GM23248 (cell line): ENCODE data around the gene RPL7L1. TPM values are rescaled to one million over a fixed set of nuclear protein-coding genes. Genes with fewer than 3 reads are reported as not detected.
"Not testable (repeated sequence)": the region's sequence is repeated elsewhere in the genome, so short reads cannot be mapped to it uniquely, and the experiment has no call there.

ENCODE experiments used
- DNase-seq: peaks from one replicate; pipeline ENCODE4 v3.0.0-alpha.2; 2015
- H2AFZ ChIP-seq: fragments of 200-600 bp; sonication (generic); 2 replicates; pipeline ENCODE4 v1.6.1; 2016; ENCODE audit warnings: antibody characterized with exemption
- H3F3A ChIP-seq: fragments of 200-600 bp; sonication (generic); 2 replicates; pipeline ENCODE4 v1.6.1; 2016; ENCODE audit warnings: mild to moderate bottlenecking, antibody characterized with exemption, mixed run types; ENCODE audit not compliant: insufficient read depth
- H3K27ac ChIP-seq: fragments of 200-600 bp; sonication (generic); 2 replicates; pipeline ENCODE4 v1.5.1; 2016; ENCODE audit warnings: mild to moderate bottlenecking
- H3K27me3 ChIP-seq: fragments of 200-600 bp; sonication (generic); replicated peaks from 2 replicates; pipeline ENCODE4 v1.6.1; 2016; ENCODE audit warnings: mild to moderate bottlenecking; ENCODE audit not compliant: insufficient read depth
- H3K36me3 ChIP-seq: fragments of 200-600 bp; sonication (generic); 2 replicates; pipeline ENCODE4 v1.6.1; 2016; ENCODE audit warnings: low read depth, mild to moderate bottlenecking
- H3K4me1 ChIP-seq: fragments of 200-600 bp; sonication (generic); 2 replicates; pipeline ENCODE4 v1.6.1; 2016; ENCODE audit warnings: mild to moderate bottlenecking; ENCODE audit not compliant: insufficient read depth
- H3K4me2 ChIP-seq: fragments of 200-600 bp; sonication (generic); one replicate; pipeline ENCODE4 v1.6.1; 2016; ENCODE audit warnings: mild to moderate bottlenecking; ENCODE audit not compliant: unreplicated experiment
- H3K4me3 ChIP-seq: fragments of 200-600 bp; sonication (generic); 2 replicates; pipeline ENCODE4 v1.5.1; 2016; ENCODE audit warnings: mild to moderate bottlenecking
- H3K79me2 ChIP-seq: fragments of 200-600 bp; sonication (generic); 2 replicates; pipeline ENCODE4 v1.6.1; 2016; ENCODE audit warnings: mild to moderate bottlenecking; ENCODE audit not compliant: insufficient read depth
- H3K9ac ChIP-seq: fragments of 200-600 bp; sonication (generic); 2 replicates; pipeline ENCODE4 v1.6.1; 2016; ENCODE audit warnings: mild to moderate bottlenecking
- H3K9me2 ChIP-seq: fragments of 200-600 bp; sonication (generic); 2 replicates; pipeline ENCODE4 v1.6.1; 2016; ENCODE audit warnings: mixed run types, mild to moderate bottlenecking, moderate library complexity; ENCODE audit not compliant: insufficient read depth
- H3K9me3 ChIP-seq: fragments of 200-600 bp; sonication (generic); one replicate; pipeline ENCODE4 v1.6.1; 2017; ENCODE audit warnings: low read depth
- H4K20me1 ChIP-seq: fragments of 200-600 bp; sonication (generic); 2 replicates; pipeline ENCODE4 v1.6.0; 2016; ENCODE audit not compliant: insufficient read depth
- EZH2 ChIP-seq: fragments of 200-600 bp; sonication (generic); IDR thresholded peaks from 2 replicates; pipeline ENCODE4 v1.6.1; 2018; ENCODE audit warnings: antibody characterized with exemption, mild to moderate bottlenecking; ENCODE audit not compliant: insufficient read depth, poor library complexity, severe bottlenecking
- EZH2phosphoT487 ChIP-seq: fragments of 200-600 bp; sonication (generic); IDR thresholded peaks from 2 replicates; pipeline ENCODE4 v1.6.1; 2018; ENCODE audit warnings: antibody characterized with exemption, moderate library complexity, mild to moderate bottlenecking, low read depth; ENCODE audit not compliant: insufficient read depth
- WGBS, 2 experiments: methylation state at CpG; one replicate each; pipeline ENCODE4 v1.1.6; 2015 to 2017; ENCODE audit warnings: low lambda C conversion rate in 2 of 2, low coverage in 1 of 2; ENCODE audit errors: missing lambda C conversion rate in 2 of 2; 5-methylcytosine and 5-hydroxymethylcytosine counted together
- in situ Hi-C: fragments of 300-500 bp; cut with MboI; formaldehyde crosslinking; loops from 2 replicates; pipeline ENCODE4 v1.15.0; 2020
- polyA plus RNA-seq: library from polyadenylated mRNA; unstranded; fragments of >200 nt; fragmentation: Nextera tagmentation; extraction: Ambion mirVana; gene quantifications from 2 replicates; pipeline ENCODE4 v1.2.1, GENCODE V29; 2016
- total RNA-seq: library from RNA; depleted of rRNA; stranded (reverse); fragments of >200 nt; shearing (Covaris generic); gene quantifications from 2 replicates; pipeline ENCODE4 v1.2.3, GENCODE V29; 2014

Gene RPL7L1
- total and polyA plus RNA-seq, 2 experiments from 2014 or later: 88.2 to 133 TPM

- H3K9ac ChIP-seq: peak overlapping the region; percentile 93
- H3K4me1 ChIP-seq: peaks cover 13% of the 10 kb centered on the region
- WGBS, 2 experiments: 61 to 66% methylated on average over 4 of the region's 4 CpGs
- H3K79me2 ChIP-seq: peaks cover 20% of the 10 kb centered on the region
- no peaks in the 10 kb centered on the region for H3K27me3 ChIP-seq
- H3K4me3 ChIP-seq: peak overlapping the region; percentile 86
- in situ Hi-C loops: no loop called here
- H3K4me2 ChIP-seq: peak overlapping the region; percentile 78
- TF ChIP-seq EZH2 (no peak), EZH2phosphoT487 (no peak)
- H3K9me3 ChIP-seq: no peaks in the 10 kb centered on the region
- peak overlapping the region; percentile 94 for H3K27ac ChIP-seq
- H3F3A ChIP-seq: peaks cover 35% of the 10 kb centered on the region
- no peak overlapping the region for H2AFZ ChIP-seq
- H4K20me1 ChIP-seq: no peaks in the 10 kb centered on the region
- peaks cover 15% of the 10 kb centered on the region for H3K36me3 ChIP-seq
- DNase-seq: no peak
- no peaks in the 10 kb centered on the region for H3K9me2 ChIP-seq
These were observed 10.4 kb downstream of the RPL7L1 start for GRCh38 chr6:42889815-42890214.

DNA sequence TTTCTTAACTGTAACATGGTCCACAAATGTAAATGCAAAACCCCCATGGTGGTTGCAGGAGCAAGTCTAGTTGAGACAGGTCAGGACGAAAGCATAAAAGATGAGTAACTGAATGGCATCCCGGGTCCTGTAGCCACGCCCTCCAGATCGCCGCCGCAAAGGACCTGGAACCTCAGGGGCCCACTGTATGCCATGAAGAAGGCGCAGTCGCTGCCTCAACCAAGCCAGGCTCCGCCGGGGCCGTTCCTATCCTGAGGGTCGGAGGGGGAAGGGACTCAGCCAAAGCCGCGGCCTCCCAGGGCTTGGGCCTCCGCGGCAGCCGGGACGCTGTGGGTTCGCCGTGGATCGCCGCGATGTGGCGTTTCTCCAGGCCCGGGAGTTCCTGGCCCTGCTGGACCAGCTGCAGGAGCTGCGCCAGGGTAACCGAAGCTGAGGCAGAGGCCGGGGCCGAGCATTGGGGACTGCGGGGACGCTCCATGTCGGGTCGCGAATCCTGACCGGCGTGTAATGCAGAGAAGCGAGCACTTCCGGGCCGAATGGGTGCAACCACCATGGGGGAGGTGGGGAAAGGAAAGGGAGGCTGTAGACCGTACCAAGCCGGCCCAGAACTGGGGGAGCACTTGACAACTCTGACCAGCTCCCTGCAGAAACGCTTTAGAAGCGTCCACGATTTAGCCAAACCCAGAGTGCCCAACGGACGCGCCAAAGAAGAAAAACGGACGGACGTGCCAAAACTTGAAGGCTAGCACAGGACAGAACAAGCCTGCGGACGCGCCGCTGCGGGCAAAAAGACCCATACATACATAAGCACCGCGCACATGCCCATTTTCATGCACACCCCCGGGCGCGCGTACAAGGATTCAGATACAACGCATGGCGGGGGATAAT, 11.1 kb downstream of the RPL7L1 start:
- Histone ChIP-seq H3K79me2 (peaks cover 15% of the 10 kb centered on the region), H3F3A (peaks cover 29% of the 10 kb centered on the region), H3K9ac (peak overlapping the region; percentile 93), H3K27ac (peak overlapping the region; percentile 94), H3K27me3 (no peaks in the 10 kb centered on the region), H4K20me1 (no peaks in the 10 kb centered on the region), H3K9me3 (no peaks in the 10 kb centered on the region), H3K36me3 (peaks cover 8% of the 10 kb centered on the region), H2AFZ (peak overlapping the region; percentile 94), H3K9me2 (no peaks in the 10 kb centered on the region), H3K4me1 (peaks cover 13% of the 10 kb centered on the region), H3K4me3 (peak overlapping the region; percentile 86), H3K4me2 (peak overlapping the region; percentile 78)
- in situ Hi-C loops: no loop called here
- WGBS, 2 experiments: 1 to 2% methylated on average over 61 to 63 of the region's 63 CpGs
- DNase-seq: peak; percentile 97
- no peak for TF ChIP-seq EZH2
- TF ChIP-seq EZH2phosphoT487: no peak

DNA sequence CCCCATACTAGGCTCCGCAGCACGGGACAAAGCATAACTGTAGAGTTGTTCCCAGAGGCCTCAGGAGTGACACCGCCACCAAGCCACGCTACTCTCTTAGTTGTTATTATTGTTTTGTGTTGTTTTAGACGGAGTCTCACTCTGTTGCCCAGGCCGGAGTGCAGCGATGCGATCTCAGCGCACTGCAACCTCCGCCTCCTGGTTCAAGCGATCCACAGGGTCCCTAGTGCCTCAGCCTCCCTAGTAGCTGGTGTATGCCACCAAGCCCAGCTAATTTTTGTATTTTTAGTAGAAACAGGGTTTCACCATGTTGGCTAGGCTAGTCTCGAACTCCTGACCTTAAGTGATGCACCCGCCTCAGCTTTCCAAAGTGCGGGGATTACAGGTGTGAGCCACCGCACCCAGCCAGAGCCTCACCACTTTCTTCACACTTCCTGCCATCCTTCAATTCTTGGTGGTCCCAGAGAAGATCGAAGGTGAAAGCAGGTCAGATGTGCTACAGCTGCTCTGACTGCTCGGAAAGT, 11.8 kb downstream of the RPL7L1 start:
- Histone ChIP-seq H3K4me3 (peak overlapping the region; percentile 86), H3F3A (peaks cover 25% of the 10 kb centered on the region), H3K36me3 (peaks cover 3% of the 10 kb centered on the region; the same call in 1 of the 2 replicates), H3K9me2 (no peaks in the 10 kb centered on the region), H3K79me2 (peaks cover 8% of the 10 kb centered on the region), H3K4me1 (peaks cover 13% of the 10 kb centered on the region), H3K4me2 (peak overlapping the region; percentile 78), H3K9me3 (no peaks in the 10 kb centered on the region), H3K27me3 (no peaks in the 10 kb centered on the region), H4K20me1 (no peaks in the 10 kb centered on the region), H2AFZ (peak overlapping the region; percentile 94), H3K27ac (peak overlapping the region; percentile 94), H3K9ac (peak overlapping the region; percentile 93)
- no peak for TF ChIP-seq EZH2phosphoT487
- no peak for TF ChIP-seq EZH2
- no peak for DNase-seq
- 22 to 24% methylated on average over 17 of the region's 17 CpGs for WGBS, 2 experiments
- in situ Hi-C loops: no loop called here

DNA sequence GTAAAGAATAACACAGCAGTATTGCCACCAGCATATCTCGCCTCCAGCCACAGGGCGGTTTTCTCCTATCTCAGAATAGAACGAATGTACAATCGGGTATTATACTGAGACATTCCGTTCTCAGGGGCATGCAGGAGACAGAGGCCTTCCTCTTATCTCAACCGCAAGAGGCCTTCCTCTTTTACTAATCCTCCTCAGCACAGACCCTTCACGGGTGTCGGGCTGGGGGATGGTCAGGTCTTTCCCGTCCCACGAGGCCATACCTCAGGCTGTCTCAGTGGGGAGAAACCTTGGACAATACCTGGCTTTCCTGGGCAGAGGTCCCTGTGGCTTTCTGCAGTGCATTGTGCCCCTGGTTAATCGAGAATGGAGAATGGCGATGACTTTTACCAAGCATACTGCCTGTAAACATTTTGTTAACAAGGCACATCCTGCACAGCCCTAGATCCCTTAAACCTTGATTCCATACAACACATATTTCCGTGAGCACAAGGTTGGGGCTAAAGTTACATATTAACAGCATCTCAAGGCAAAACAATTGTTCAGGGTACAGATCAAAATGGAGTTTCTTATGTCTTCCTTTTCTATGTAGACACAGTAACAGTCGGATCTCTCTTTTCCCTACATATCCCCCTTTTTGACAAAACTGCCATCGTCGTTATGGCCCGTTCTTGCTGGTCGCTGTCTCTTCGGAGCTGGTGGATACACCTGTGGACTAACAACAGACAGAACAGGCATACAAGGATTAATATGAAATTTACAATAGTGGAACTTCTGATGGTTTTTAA, 14.8 kb downstream of the RPL7L1 start:
- H3K9me3 ChIP-seq, H3K27ac ChIP-seq, H3K9ac ChIP-seq, H3K4me1 ChIP-seq, H4K20me1 ChIP-seq, in situ Hi-C loops, H3K79me2 ChIP-seq, H3K27me3 ChIP-seq, H3K4me2 ChIP-seq, H3K4me3 ChIP-seq, DNase-seq, H2AFZ ChIP-seq, H3K9me2 ChIP-seq, H3K36me3 ChIP-seq: not testable (repeated sequence)
- WGBS, 2 experiments: 74 to 78% methylated on average over 19 of the region's 19 CpGs
- H3F3A ChIP-seq: peaks cover 12% of the 10 kb centered on the region
